Left forelimb (tissue), 1 donor: ENCODE data around the gene PTGER1.

Source experiments
- DNase-seq: peaks from one replicate; pipeline ENCODE4 v3.0.0-alpha.2; 2018; ENCODE audit warnings: low spot score

The PTGER1 gene

DNA sequence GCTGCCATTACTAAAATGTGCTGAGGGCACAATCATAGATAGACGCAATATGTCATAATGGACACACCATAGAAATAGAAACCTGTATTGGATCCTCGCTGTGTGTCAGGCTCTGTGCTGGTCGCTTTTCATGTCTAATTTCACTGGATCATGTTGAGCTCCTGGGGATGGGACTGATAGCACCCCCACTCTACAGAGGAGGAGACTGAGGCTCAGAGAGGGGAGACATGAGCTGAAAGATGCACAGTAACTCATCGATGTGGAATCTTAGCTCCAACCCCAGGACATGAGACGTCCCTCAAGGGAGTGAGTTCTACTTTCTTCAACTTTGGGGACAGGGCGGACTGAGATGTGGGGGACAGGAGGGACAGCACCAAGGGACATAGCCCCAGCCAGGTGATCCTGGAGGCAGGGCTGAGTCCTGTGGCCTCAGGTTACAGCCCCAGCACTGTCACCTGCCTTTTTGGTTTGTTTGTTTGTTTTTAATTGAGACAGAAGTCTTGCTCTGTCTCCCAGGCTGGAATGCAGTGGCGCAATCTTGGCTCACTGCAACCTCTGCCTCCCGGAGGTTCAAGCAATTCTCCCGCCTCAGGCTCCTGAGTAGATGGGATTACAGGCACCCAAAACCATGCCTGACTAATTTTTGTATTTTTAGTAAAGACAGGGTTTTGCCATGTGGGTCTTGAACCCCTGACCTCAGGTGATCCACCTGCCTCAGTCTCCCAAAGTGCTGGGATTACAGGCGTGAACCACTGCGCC, 27.4 kb upstream of the PTGER1 start:
- no peak for DNase-seq

DNA sequence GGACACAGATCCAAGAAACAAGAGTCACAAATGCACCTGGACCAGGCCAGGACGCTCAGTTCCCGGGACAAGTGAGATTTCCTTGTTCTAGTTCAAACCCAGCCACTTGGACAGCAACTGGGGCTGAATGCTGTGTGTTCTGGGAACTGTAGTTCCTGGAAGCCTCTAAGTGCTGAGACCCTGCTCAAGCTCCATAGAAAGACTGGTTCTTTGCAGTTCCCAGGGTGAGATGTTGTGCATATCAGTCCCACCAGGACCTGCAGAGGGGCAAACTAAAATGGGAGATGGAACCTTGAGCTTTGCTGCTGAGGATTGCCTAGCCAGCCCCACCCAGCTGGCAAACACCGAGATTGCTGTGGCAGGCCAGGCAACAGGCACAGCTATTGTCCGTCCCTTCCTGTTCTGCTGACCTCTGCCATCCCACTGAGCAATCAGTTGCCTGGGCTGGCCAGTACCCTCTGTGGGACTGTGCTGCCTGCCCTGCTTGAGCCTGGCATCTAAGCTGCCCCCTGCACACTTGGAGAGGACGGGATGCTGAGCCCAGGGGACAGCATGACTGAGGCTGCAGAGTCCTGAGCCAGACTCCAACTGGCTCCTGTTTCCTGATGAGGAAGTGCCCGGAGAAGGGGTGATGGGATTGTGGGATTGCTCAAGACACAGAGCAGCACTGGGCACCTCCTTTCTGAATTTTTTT, 22.2 kb upstream of the PTGER1 start:
- DNase-seq = no peak

DNA sequence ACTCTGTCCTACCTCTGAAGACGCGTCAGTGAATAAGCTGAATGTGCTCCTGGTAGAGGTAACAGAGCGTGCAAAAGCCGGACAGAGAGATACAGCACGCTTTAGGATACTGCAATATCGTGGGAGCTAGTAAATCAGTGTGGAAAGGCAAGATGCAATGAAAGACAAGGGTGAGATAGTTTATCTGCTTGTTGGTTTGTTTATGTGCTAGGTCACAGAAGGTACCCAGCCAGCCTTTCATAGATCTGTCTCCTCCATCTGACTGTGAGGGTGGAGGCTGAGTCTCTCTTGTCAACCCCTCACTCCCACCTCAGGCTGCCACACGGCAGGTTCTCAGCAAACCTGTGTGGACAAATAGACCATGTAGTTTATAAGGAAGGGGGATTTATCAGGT, 21.7 kb upstream of the PTGER1 start:
- no peak for DNase-seq

DNA sequence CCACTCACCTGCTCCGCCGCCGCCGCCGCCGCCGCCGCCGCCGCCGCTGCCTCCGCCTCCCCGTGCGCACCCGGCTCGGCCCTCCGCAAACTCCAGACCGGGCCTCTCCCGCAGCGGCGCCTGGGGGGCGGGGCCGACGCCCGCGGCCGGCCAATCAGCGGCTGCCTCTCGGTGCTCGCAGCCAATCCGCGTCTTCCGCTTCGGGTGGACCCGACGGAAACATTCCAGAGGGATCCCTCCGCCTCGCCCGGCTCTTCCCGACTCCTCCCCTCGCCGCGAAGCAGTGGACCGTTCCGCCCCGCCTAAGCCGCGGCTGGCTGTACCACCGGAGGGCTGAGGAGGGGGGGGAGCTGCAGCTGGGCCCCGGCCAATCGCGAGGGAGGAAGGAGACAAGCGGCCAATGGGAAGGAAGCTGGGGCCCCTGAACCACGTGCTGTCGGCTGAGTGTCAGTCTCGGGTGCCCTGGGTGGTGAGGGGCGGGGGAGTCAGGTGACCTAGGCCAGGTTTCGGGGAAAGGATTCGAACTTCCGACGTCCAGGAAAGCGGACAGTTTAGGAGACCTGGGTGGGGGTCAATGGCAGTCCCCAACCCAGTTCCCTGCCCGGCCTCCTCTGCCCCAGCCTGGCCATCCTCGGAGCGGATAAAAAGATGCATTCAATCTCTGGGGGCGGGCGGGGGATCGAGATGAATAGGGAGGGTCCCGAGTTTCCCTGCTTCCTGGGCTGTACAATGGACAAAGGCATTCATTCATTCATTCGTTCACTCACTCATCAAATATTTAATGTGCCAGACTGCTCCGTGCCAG, 21.1 kb upstream of the PTGER1 start, which contains the start of gene GIPC1:
GIPC1 (minus strand) TSS at position 99 of the 805 bp plus-strand sequence. CDS start 13,151 bp downstream, outside the sequence.
- peak; percentile 97 for DNase-seq

DNA sequence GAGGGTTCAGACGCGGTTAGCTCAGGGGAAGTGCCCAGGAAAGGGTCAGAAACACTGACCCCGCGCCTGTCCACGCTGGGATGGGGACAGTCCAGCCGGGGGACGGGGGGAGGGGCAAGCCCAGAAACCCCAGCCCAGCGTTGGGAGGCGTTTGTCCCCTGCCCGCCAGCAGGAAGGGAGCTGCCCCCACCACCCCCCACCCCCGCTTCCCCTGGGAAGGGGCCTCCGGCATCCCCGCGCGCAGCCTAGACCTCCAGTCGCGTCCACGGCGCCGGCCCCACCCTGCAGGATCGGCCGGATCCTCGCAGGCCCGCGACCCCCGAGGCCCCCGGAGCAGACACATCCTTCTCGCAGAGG, 20.5 kb upstream of the PTGER1 start:
- no peak for DNase-seq

DNA sequence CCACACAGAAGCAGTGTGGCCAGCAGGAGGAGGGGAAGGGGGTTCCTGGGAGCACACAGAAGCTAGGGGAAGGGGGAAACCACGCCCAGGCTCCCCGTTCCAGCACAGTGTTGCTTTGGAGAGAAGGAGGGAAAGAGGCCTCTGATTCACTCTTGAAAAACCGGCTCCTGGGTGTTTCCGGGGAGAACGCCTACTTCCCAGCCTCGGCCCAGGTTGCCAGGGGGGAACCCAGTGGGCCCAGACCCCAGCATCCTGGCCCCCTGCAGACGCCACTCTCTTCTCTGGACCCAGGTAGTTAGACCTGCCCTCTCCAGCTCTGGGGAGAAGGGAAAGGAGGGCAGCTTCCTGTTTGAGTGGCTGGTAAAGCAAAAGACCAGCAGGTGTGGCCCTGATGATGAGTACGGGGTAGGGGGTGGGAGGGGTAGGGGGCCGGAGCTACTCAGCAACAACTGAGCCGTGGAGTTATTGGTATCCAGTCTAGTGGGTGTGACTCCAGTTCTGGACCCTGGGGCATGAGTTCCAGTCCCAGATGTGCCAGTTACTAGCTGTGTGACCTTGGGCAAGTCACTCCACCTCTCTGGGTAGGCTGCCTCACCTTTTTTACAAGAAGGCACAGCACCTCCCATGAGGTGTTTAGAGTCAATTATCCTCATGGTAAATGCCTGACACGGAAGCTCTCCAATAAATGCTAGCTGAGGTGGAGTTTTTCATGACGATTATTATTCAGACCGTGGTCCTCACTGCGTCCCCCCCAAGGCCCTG, 19.9 kb upstream of the PTGER1 start:
- DNase-seq = no peak

DNA sequence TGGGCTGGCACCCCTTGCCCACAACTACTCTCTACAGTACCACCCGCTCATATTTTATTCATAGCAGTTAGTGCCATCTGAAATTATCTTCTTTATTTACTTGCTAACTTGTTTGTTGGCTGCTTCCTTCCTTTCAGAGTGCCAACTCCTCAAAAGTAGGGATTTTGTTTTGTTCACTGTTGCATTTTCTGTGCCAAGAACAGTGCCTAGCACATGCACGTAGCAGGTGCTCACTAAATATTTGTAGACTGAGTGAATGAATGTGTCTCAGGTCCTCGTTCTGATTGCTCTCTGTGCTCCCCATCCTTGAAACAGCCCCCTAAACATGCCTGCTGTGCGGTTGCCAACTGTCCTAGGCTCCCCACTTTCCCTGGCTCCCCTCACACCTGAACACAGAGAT, 19.3 kb upstream of the PTGER1 start:
- no peak for DNase-seq

DNA sequence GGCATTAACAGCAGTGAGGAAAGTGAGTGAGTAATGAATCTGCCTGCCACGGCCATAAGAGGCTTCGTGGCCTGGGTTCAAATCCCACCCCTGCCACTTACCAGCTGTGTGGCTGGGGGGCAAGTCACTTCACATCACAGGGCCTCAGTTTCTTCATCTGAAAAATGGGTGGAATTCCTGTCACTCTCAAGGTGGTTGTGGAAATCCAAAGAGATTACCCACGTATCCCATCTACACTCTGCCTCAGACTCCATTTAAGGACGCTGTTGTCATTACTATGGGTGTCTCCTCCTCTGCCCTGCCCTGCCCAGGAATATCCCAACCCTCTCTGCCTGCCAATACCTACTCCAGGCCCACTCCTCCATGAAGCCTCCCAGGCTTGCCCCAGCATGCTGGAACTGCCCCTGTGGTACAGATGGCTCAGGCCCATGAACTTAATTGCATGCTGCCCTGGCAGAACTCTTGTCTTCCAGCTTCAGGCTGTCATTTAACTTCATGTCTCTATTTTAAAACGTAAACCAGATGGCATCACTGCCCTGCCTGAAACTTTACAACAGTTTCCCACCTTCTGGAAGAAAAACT, 17.7 kb upstream of the PTGER1 start:
- DNase-seq = no peak

DNA sequence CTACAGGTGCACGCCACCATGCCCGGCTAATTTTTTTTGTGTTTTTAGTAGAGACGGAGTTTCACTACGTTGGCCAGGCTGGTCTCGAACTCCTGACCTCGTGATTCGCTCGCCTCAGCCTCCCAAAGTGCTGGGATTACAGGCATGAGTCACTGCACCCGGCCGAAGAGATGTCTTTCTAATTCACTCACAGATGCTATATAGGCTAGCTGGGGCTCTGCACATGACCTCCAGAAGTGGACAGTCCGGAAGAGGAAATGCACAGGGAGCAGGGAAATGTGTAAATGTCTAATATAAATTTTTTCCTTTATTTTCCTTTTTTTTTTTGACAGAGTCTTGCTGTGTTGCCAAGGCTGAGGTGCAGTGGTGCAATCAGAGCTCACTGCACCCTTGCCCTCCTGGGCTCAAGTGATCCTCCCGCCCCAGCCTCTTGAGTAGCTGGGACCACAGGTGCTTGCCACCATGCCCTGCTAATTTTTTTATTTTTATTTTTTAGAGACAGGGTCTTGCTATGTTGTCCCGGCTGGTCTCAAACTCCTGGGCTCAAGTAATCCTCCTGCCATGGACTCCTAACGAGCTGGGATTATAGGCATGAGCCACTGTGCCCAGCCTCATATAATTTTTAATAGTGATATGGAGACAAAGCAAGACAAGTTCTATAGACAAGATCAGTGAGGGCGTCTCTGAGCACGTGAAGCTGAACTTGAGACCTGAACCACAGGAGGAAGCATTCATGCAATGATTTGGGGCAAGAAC, 12.4 kb upstream of the PTGER1 start:
- DNase-seq = no peak

DNA sequence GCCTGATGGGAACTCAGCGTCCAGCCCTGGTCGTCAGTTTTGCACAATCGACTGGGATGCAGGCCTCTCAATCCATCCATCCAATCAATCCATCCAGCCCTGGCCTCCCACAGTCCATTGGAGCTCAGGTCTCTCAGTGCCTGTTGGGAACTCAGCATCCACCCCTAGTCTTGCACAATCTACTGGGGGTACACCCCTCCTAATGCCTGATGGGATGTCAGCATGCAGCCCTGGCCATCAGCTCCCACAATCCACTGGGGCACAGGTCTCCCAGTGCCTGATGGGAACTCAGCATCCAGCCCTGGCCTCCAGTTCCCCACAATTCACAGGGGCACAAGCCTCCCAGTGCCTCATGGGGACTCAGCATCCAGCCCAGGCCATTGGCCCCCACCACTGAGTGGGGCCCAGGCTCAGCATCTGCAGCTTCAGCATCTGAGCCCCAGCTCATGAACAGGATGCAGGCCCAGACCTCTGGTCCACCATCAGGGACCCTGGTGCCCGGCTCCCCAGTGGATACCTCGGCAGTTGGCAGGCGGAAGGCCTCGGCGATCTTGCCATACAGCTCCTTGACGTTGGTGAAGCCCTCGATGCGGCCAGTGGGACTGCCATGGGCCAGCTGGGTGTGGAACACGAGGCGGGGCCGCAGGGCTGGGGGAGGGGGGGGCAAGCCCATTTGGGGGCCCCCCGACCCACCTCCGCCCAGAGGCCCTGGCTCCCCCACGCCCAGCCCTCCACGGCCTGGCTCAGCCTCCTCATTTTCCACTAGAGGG, 7.2 kb upstream of the PTGER1 start:
- DNase-seq = no peak

DNA sequence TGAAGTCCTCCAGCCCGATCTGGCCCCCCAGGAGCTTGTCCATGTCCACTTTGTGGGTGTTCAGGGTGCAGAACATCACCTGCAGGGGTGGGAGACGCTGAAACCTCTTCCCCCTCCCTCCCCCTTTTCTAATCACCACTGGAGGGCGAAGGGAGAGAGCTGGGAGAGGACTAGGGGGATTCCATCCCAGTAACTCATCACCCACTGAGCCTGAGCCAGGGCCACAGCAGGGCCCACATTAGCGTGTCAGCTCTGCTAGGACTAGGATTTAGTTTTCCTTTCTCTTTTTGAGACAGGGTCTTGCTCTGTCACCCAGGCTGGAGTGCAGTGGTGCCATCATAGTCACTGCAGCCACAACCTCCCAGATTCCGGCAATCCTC, 5.5 kb upstream of the PTGER1 start:
- DNase-seq = no peak

DNA sequence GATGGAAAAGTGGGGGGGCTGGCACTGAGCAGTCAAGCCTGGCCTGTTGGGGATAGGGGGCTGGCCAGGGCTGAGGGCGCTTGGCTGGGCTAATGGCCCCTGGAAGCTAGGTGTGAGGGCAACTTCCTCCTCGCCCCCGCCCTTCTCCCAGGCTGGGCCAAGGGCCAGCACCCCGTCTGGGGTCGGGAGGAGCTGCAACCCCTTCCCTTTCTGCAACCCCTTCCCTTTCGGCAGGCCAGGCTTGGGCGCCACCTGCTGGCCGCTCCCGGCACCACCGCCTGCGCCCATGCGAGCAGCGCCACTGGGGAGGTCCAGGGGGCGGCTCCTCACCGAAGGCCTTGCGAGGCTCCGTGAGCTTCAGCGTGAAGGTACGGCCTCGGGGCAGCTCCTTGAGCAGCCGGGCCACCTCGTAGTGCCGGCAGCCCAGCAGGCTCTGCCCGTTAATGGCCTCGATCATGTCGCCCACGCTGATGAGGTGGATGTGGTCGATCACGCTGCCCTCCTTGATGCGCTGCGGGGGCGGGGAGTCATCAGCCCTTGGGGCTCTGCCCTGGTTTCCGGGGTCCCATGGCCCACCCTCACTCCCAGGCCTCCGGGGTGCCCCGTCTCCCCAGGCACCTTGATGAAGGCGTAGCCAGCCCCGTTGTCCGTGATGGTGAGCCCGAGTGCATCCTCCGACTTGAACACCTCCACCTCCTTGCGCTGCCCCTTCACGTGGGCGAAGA, 5.0 kb upstream of the PTGER1 start:
- no peak for DNase-seq

DNA sequence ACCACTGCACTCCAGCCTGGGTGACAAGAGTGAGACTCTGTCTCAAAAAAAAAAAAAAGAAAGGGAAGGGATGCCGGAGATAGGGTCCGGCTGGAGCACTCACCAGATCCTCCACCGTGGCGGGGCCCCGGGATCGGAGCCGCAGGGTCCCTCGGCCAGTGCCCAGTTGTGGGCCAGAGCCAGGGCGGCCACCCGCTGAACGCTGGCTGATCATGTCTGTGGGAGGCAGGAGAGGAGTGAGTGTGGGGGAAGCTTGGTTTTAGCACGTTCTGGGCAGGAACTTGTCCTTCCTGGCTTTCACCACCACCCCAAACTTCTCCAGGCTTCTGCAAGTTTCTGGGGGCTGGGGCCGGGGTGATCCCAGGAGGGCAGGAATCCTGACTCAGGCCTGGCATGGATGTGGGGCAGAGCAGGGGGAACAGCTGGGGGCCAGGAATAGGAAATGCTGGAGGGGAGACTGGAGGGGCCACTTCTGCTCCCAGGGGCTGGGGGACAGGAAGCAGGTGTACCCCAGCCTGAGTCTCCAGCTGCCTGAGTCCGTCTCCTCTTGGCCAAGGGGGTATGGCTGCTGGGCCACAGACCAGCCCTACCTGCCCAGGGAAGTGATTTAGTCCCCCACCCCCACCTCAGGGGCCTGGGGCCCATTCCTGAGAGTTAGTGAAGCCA, 4.3 kb upstream of the PTGER1 start:
- no peak for DNase-seq

DNA sequence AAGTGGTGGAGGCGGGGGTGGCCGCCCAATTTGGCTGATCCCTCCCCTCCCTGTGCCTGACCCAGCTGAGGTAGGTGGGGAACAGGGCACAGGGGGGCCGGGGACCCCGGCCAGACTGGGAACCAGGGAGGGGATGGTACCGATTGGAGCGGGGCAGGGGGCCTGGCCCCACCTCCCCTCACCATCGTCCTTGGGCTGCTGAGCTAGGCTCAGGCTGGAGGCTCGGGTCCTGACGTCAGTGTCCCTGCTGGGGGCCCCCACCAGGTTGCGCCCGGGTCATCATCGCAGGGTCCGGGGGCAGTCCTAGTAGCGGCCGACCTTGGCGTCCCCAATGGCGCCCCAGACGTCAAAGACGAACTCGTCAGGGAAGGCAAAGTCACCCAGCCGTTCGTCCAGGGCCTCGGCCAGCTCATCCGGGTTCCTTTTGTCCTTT, 3.0 kb upstream of the PTGER1 start:
- no peak for DNase-seq

DNA sequence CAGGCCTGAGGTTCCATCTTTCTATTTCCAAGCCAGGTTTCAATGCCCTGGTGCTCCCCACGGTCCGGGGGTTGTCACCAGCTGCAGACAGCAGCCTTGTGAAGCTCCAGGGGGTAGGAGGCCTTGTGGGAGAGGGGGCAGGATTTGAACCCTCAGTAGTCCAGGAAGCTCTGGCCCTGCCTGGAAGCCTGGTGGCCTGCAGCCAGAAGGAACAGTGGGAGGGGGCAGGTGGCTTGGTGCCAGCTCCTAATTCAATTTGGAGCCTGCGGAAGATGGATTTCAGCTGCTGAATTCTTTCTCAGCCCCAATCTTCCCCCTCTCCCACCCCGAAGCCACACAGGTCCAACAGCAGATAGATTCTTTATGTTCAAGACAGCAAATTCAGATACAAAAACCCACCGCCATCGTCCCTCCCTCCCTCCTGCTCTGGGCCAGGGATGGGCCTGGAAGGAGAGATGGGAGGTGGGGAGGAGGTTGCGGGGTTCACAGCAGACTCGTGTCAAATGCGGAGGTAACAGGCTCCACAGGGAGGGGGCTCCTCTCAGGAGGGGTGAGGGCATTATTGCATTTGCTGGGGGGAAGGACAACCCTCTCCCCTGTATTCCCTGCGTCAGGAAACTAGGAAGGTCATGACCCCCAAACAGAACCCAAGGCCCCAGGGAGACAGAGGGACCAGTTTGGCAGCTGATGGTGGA, 2.4 kb upstream of the PTGER1 start:
- DNase-seq = no peak

DNA sequence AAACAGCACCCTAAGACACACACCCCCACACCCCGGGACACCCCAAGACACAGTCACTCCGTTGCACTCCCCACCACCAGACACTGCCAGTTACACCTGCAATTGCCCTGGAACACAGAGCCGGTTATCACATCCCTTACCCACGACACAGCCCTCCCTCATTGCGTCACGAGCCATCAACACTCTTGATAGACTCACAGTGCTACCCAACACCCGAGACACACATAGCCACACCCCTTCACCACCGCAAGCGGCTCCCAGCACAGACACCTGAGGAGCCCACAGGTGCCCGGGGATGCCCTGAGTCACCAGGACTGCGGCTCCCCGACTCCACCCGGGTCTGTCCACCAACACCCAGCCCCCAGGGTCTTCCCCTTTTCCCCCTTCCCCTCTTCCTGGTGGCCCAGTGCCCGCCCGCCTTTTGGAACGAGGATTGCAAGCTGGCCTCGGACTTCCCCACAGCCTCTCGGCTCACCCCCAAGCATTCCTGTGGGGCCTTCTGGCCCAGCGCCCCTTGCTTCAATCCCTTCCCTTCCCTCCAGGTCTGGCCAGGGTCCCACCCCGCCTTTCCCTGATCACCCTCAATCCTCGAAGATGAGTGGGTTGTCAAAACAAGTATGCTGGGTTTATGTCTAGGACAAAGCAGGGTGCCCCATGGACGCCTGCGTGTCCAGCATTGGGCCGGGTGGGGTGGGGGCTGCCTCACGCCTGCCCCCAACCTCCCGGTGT, 1.7 kb upstream of the PTGER1 start:
- no peak for DNase-seq

DNA sequence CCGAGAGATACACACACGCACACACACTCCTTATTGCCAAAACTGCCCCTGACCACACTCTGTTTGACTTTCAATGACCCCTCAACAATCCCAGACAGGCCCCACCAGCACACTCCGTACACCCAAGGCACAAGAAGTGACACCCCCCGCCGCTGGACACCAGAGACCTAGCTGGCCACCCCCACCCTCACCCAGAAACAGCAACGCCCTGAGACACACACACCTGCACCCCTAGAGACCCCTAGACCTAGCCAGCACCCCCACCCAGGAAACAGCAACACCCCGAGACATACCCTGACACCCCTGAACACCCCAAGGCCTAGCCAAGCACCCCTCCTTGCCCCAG, 1.1 kb upstream of the PTGER1 start:
- DNase-seq = no peak

DNA sequence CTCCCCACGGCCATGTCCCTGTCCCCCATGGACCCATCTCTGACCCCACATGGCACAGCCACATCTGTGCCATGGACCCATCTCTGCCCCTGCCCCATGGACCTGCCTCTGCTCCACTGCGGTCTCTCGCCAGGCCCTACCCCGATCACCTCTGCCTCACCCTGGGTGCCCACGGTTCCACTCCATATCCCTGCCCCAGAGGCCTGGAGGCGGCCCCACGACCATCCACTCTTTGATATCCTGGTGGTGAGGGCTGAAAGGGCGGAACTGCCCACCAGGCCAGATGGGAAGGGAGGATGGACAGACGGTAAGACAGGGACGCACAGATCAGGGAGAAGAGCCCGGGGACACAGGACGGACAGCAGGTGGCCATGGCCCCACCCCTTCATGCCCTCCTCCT, 327 bp downstream of the PTGER1 start:
- DNase-seq = no peak
